Activated CD4-positive, alpha-beta memory T cell treated with anti-CD3 and anti-CD28 coated beads, Interleukin-2, amount 10 ng/mL, durations not matched to agents 7 days and 5 days (primary cell): Measurements from ENCODE around the gene TRIP4. TPM values are rescaled to one million over a fixed set of nuclear protein-coding genes. Genes with fewer than 3 reads are reported as not detected.
A peak's percentile ranks its signal among the peaks of the same experiment; 100 is the strongest.

ENCODE experiments used
- CTCF ChIA-PET: fragments of 350-600 bp; sonication (Branson Sonifier 250); formaldehyde crosslinking; loops from one replicate; lab custom pipeline; 2021; ENCODE audit warnings: antibody characterized with exemption, inconsistent platforms; lab: Charles Lee
- POLR2A ChIA-PET: fragments of 350-600 bp; sonication (Branson Sonifier 250); formaldehyde crosslinking; loops from one replicate; lab custom pipeline; 2021; ENCODE audit warnings: antibody characterized with exemption; lab: Charles Lee
- DNase-seq: peaks from one replicate; pipeline ENCODE4 v3.0.0-alpha.2; 2020
- H3K27ac Mint-ChIP-seq: one replicate; pipeline ENCODE4 v1.8.0; 2021; ENCODE audit warnings: mild to moderate bottlenecking, mixed read lengths
- H3K27me3 Mint-ChIP-seq: one replicate; pipeline ENCODE4 v1.8.0; 2021; ENCODE audit warnings: mixed read lengths
- H3K36me3 Mint-ChIP-seq: one replicate; pipeline ENCODE4 v1.8.0; 2021; ENCODE audit warnings: low read depth, mixed read lengths
- H3K4me1 Mint-ChIP-seq: one replicate; pipeline ENCODE4 v1.8.0; 2021; ENCODE audit warnings: mixed read lengths
- H3K4me3 Mint-ChIP-seq: one replicate; pipeline ENCODE4 v1.8.0; 2021; ENCODE audit warnings: mild to moderate bottlenecking, mixed read lengths
- H3K9me3 Mint-ChIP-seq: one replicate; pipeline ENCODE4 v1.8.0; 2021; ENCODE audit warnings: mixed read lengths
- total RNA-seq, 2 experiments: library from RNA; stranded (reverse); gene quantifications; one replicate each; pipeline ENCODE4 v1.2.3, GENCODE V29; 2021

The TRIP4 gene
- total RNA-seq, 2 experiments from 2014 or later: 28.9 to 30.3 TPM

GRCh38 chr15:64437982-64438381 lies 50.3 kb downstream of the TRIP4 start:
- Mint-ChIP-seq H3K9me3 (no peaks in the 10 kb centered on the region), H3K4me3 (no peak overlapping the region), H3K27me3 (no peaks in the 10 kb centered on the region), H3K4me1 (peaks cover 23% of the 10 kb centered on the region), H3K36me3 (peaks cover 32% of the 10 kb centered on the region), H3K27ac (no peak overlapping the region)
- POLR2A ChIA-PET: interaction anchor here (1.0 kb wide), 1 partner anchor 10 kb away, joined by 4 read pairs; no protein-coding TSS in a partner anchor
- CTCF ChIA-PET: no interaction called here
- DNase-seq: no peak

- CTCF ChIA-PET: interaction anchor here (1.6 kb wide), 1 partner anchor 214 kb away, joined by 3 read pairs; no protein-coding TSS in a partner anchor
- Mint-ChIP-seq H3K4me3 (no peak overlapping the region), H3K4me1 (peaks cover 32% of the 10 kb centered on the region), H3K9me3 (no peaks in the 10 kb centered on the region), H3K27me3 (no peaks in the 10 kb centered on the region), H3K36me3 (peaks cover 27% of the 10 kb centered on the region), H3K27ac (no peak overlapping the region)
- DNase-seq: no peak
- POLR2A ChIA-PET: interaction anchor here (1.0 kb wide), 1 partner anchor 10 kb away, joined by 4 read pairs; no protein-coding TSS in a partner anchor
Measured at GRCh38 chr15:64438653-64439447, 51.2 kb downstream of the TRIP4 start.

- H3K4me1 Mint-ChIP-seq: peaks cover 48% of the 10 kb centered on the region
- no peak overlapping the region for H3K4me3 Mint-ChIP-seq
- ChIA-PET CTCF (no interaction called here), POLR2A (no interaction called here)
- H3K27ac Mint-ChIP-seq: peak overlapping the region; percentile 5
- H3K36me3 Mint-ChIP-seq: peaks cover 31% of the 10 kb centered on the region
- no peaks in the 10 kb centered on the region for H3K9me3 Mint-ChIP-seq
- no peak for DNase-seq
- H3K27me3 Mint-ChIP-seq: no peaks in the 10 kb centered on the region
Measured at GRCh38 chr15:64441852-64442251, 54.2 kb downstream of the TRIP4 start.

GRCh38 chr15:64443016-64443415 lies 55.4 kb downstream of the TRIP4 start:
- Mint-ChIP-seq H3K27me3 (no peaks in the 10 kb centered on the region), H3K27ac (peak overlapping the region; percentile 16), H3K4me3 (no peak overlapping the region), H3K4me1 (peaks cover 52% of the 10 kb centered on the region), H3K36me3 (peaks cover 35% of the 10 kb centered on the region), H3K9me3 (no peaks in the 10 kb centered on the region)
- DNase-seq: no peak
- CTCF ChIA-PET: interaction anchor here (0.6 kb wide), 1 partner anchor 349 kb away, joined by 5 read pairs; no protein-coding TSS in a partner anchor
- POLR2A ChIA-PET: interaction anchor here (0.6 to 3.6 kb wide), 3 partner anchors 12 to 227 kb away, joined by 3 to 17 read pairs (median 3); no protein-coding TSS in a partner anchor

GRCh38 chr15:64443747-64444621 lies 56.3 kb downstream of the TRIP4 start:
- H3K36me3 Mint-ChIP-seq: peaks cover 34% of the 10 kb centered on the region
- no peaks in the 10 kb centered on the region for H3K27me3 Mint-ChIP-seq
- peaks cover 47% of the 10 kb centered on the region for H3K4me1 Mint-ChIP-seq
- ChIA-PET CTCF (interaction anchor here (0.7 to 1.2 kb wide), 2 partner anchors 15 to 231 kb away, joined by 3 to 6 read pairs; no protein-coding TSS in a partner anchor), POLR2A (interaction anchor here (1.0 to 3.6 kb wide), 4 partner anchors 13 to 226 kb away, joined by 3 to 17 read pairs (median 5); no protein-coding TSS in a partner anchor)
- H3K27ac Mint-ChIP-seq: peak overlapping the region; percentile 70
- no peaks in the 10 kb centered on the region for H3K9me3 Mint-ChIP-seq
- DNase-seq: no peak
- H3K4me3 Mint-ChIP-seq: peak overlapping the region; percentile 11

- H3K36me3 Mint-ChIP-seq: peaks cover 35% of the 10 kb centered on the region
Measured at GRCh38 chr15:64444836-64445235, 57.2 kb downstream of the TRIP4 start.

GRCh38 chr15:64447536-64448315 lies 60.1 kb downstream of the TRIP4 start:
- no peaks in the 10 kb centered on the region for H3K9me3 Mint-ChIP-seq
- peaks cover 29% of the 10 kb centered on the region for H3K36me3 Mint-ChIP-seq
- no peak overlapping the region for H3K4me3 Mint-ChIP-seq
- peaks cover 45% of the 10 kb centered on the region for H3K4me1 Mint-ChIP-seq
- POLR2A ChIA-PET: interaction anchor here (1.2 to 2.3 kb wide), 2 partner anchors 9 to 13 kb away, joined by 4 to 8 read pairs; partner anchors contain the start of gene ZNF609
- no peak for DNase-seq
- H3K27me3 Mint-ChIP-seq: no peaks in the 10 kb centered on the region
- H3K27ac Mint-ChIP-seq: peak overlapping the region; percentile 4
- CTCF ChIA-PET: interaction anchor here (1.1 kb wide), 1 partner anchor 280 kb away, joined by 3 read pairs; no protein-coding TSS in a partner anchor

More at GRCh38 chr15:64444836-64445235, 57.2 kb downstream of the TRIP4 start:
- H3K27me3 Mint-ChIP-seq: no peaks in the 10 kb centered on the region
- peaks cover 47% of the 10 kb centered on the region for H3K4me1 Mint-ChIP-seq
- DNase-seq: no peak
- no peaks in the 10 kb centered on the region for H3K9me3 Mint-ChIP-seq
- no peak overlapping the region for H3K27ac Mint-ChIP-seq
- no peak overlapping the region for H3K4me3 Mint-ChIP-seq
- POLR2A ChIA-PET: interaction anchor here (1.0 to 3.6 kb wide), 3 partner anchors 14 to 151 kb away, joined by 3 to 17 read pairs (median 7); no protein-coding TSS in a partner anchor
- CTCF ChIA-PET: interaction anchor here (1.2 kb wide), 1 partner anchor 14 kb away, joined by 6 read pairs; no protein-coding TSS in a partner anchor

- Mint-ChIP-seq H3K9me3 (no peaks in the 10 kb centered on the region), H3K36me3 (peaks cover 26% of the 10 kb centered on the region), H3K4me1 (peaks cover 10% of the 10 kb centered on the region), H3K27me3 (no peaks in the 10 kb centered on the region), H3K4me3 (no peak overlapping the region), H3K27ac (no peak overlapping the region)
- ChIA-PET CTCF (no interaction called here), POLR2A (interaction anchor here (0.8 kb wide), 1 partner anchor 10 kb away, joined by 5 read pairs; no protein-coding TSS in a partner anchor)
- no peak for DNase-seq
Measured at GRCh38 chr15:64452988-64453688, 65.5 kb downstream of the TRIP4 start.

GRCh38 chr15:64453689-64454037 lies 66.0 kb downstream of the TRIP4 start:
- DNase-seq: no peak
- no peak overlapping the region for H3K4me3 Mint-ChIP-seq
- no peak overlapping the region for H3K27ac Mint-ChIP-seq
- H3K9me3 Mint-ChIP-seq: no peaks in the 10 kb centered on the region
- ChIA-PET POLR2A (no interaction called here), CTCF (no interaction called here)
- H3K27me3 Mint-ChIP-seq: no peaks in the 10 kb centered on the region
- H3K36me3 Mint-ChIP-seq: peaks cover 22% of the 10 kb centered on the region
- peaks cover 9% of the 10 kb centered on the region for H3K4me1 Mint-ChIP-seq

- H3K4me3 Mint-ChIP-seq: no peak overlapping the region
- ChIA-PET POLR2A (no interaction called here), CTCF (no interaction called here)
- no peaks in the 10 kb centered on the region for H3K27me3 Mint-ChIP-seq
- H3K4me1 Mint-ChIP-seq: peaks cover 9% of the 10 kb centered on the region
- no peak overlapping the region for H3K27ac Mint-ChIP-seq
- H3K36me3 Mint-ChIP-seq: peaks cover 22% of the 10 kb centered on the region
- H3K9me3 Mint-ChIP-seq: no peaks in the 10 kb centered on the region
- no peak for DNase-seq
Measured at GRCh38 chr15:64454282-64454681, 66.6 kb downstream of the TRIP4 start.

- ChIA-PET CTCF (no interaction called here), POLR2A (no interaction called here)
- Mint-ChIP-seq H3K4me1 (peaks cover 11% of the 10 kb centered on the region), H3K36me3 (peaks cover 18% of the 10 kb centered on the region), H3K27ac (no peak overlapping the region), H3K4me3 (no peak overlapping the region), H3K27me3 (no peaks in the 10 kb centered on the region), H3K9me3 (no peaks in the 10 kb centered on the region)
- no peak for DNase-seq
Measured at GRCh38 chr15:64455961-64456371, 68.3 kb downstream of the TRIP4 start.
